Activated B cell treated with CpG ODN at 0.5 μM for 24 hours (primary cell): Measurements from ENCODE around the gene METTL4. TPM values are rescaled to one million over a fixed set of nuclear protein-coding genes. Genes with fewer than 3 reads are reported as not detected.
"Not testable (repeated sequence)": the region's sequence is repeated elsewhere in the genome, so short reads cannot be mapped to it uniquely, and the experiment has no call there.

ENCODE experiments used
- ATAC-seq: fragments of 200-7000 bp; cut with Tn5 transposase; one replicate; pipeline ENCODE4 v1.10.0; 2021; ENCODE audit warnings: low read depth, mild to moderate bottlenecking, moderate library complexity
- CTCF ChIA-PET: fragments of 350-600 bp; sonication (Branson Sonifier 250); formaldehyde crosslinking; loops from one replicate; lab custom pipeline; 2021; ENCODE audit warnings: antibody characterized with exemption; lab: Charles Lee
- POLR2A ChIA-PET: fragments of 350-600 bp; sonication (Branson Sonifier 250); formaldehyde crosslinking; loops from one replicate; lab custom pipeline; 2021; ENCODE audit warnings: antibody characterized with exemption; lab: Charles Lee
- DNase-seq: peaks from one replicate; pipeline ENCODE4 v3.0.0; 2022
- H3K27ac Mint-ChIP-seq: one replicate; pipeline ENCODE4 v1.8.0; 2020; ENCODE audit warnings: mixed read lengths
- H3K27me3 Mint-ChIP-seq: one replicate; pipeline ENCODE4 v1.8.0; 2021; ENCODE audit warnings: mixed read lengths
- H3K36me3 Mint-ChIP-seq: one replicate; pipeline ENCODE4 v1.8.0; 2021; ENCODE audit warnings: low read depth, mixed read lengths
- H3K4me1 Mint-ChIP-seq: one replicate; pipeline ENCODE4 v1.8.0; 2021; ENCODE audit warnings: mixed read lengths
- H3K4me3 Mint-ChIP-seq: one replicate; pipeline ENCODE4 v1.8.0; 2020; ENCODE audit warnings: mild to moderate bottlenecking, mixed read lengths
- H3K9me3 Mint-ChIP-seq: one replicate; pipeline ENCODE4 v1.8.0; 2020; ENCODE audit warnings: mixed read lengths
- CTCF ChIP-seq: fragments of 200-600 bp; IDR thresholded peaks from one replicate; pipeline ENCODE4 v1.8.0; 2022; ENCODE audit warnings: antibody characterized with exemption, mild to moderate bottlenecking
- intact Hi-C: fragments of 100-400 bp; cut with micrococcal nuclease; formaldehyde crosslinking; loops from one replicate; pipeline ENCODE4 v1.15.1; 2024
- total RNA-seq: library from RNA; stranded (reverse); gene quantifications from 2 replicates; pipeline ENCODE4 v1.2.3, GENCODE V29; 2022

Gene METTL4
- total RNA-seq, 1 donor from 2014 or later, result 17.4 TPM

GRCh38 chr18:2534906-2535305, 36.4 kb downstream of the METTL4 start:
- CTCF ChIA-PET, result no interaction called here
- Mint-ChIP-seq H3K4me1 (peaks cover 37% of the 10 kb centered on the region), H3K27ac (peak overlapping the region; percentile 62), H3K9me3 (peaks cover 2% of the 10 kb centered on the region), H3K27me3 (no peaks in the 10 kb centered on the region), H3K36me3 (peaks cover 36% of the 10 kb centered on the region), H3K4me3 (peak overlapping the region; percentile 25)
- POLR2A ChIA-PET, result no interaction called here
- ATAC-seq, result peak; percentile 45
- TF ChIP-seq CTCF, result no peak
- intact Hi-C loops, result no loop called here
- DNase-seq, result no peak

- DNase-seq, result no peak
- ChIA-PET POLR2A (no interaction called here), CTCF (no interaction called here)
- ATAC-seq, result no peak
- intact Hi-C loops, result no loop called here
- no peaks in the 10 kb centered on the region for H3K27me3 Mint-ChIP-seq
- no peak overlapping the region for H3K4me3 Mint-ChIP-seq
- H3K36me3 Mint-ChIP-seq, result peaks cover 27% of the 10 kb centered on the region
- H3K4me1 Mint-ChIP-seq, result peaks cover 37% of the 10 kb centered on the region
- no peak for TF ChIP-seq CTCF
- H3K9me3 Mint-ChIP-seq, result peaks cover 2% of the 10 kb centered on the region
- no peak overlapping the region for H3K27ac Mint-ChIP-seq
These were observed 38.5 kb downstream of the METTL4 start for GRCh38 chr18:2532797-2533196.

- Mint-ChIP-seq H3K4me3 (no peak overlapping the region), H3K27ac (no peak overlapping the region), H3K27me3 (no peaks in the 10 kb centered on the region), H3K9me3 (peaks cover 2% of the 10 kb centered on the region), H3K36me3 (peaks cover 22% of the 10 kb centered on the region), H3K4me1 (peaks cover 36% of the 10 kb centered on the region)
- CTCF ChIA-PET, result no interaction called here
- POLR2A ChIA-PET, result no interaction called here
- DNase-seq, result no peak
- intact Hi-C loops, result no loop called here
- no peak for ATAC-seq
- no peak for TF ChIP-seq CTCF
These were observed 39.6 kb downstream of the METTL4 start for GRCh38 chr18:2531751-2532150.

- no peak overlapping the region for H3K4me3 Mint-ChIP-seq
- peaks cover 2% of the 10 kb centered on the region for H3K9me3 Mint-ChIP-seq
- no peaks in the 10 kb centered on the region for H3K27me3 Mint-ChIP-seq
- ChIA-PET CTCF (no interaction called here), POLR2A (no interaction called here)
- H3K36me3 Mint-ChIP-seq, result peaks cover 16% of the 10 kb centered on the region
- ATAC-seq (no peak), DNase-seq (no peak)
- no peak overlapping the region for H3K27ac Mint-ChIP-seq
- H3K4me1 Mint-ChIP-seq, result peaks cover 12% of the 10 kb centered on the region
- intact Hi-C loops, result no loop called here
- no peak for TF ChIP-seq CTCF
These were observed 42.2 kb downstream of the METTL4 start for GRCh38 chr18:2529154-2529553.

GRCh38 chr18:2526329-2526728, 45.0 kb downstream of the METTL4 start:
- DNase-seq (no peak), ATAC-seq (no peak)
- Mint-ChIP-seq H3K9me3 (peaks cover 2% of the 10 kb centered on the region), H3K27me3 (no peaks in the 10 kb centered on the region), H3K4me3 (no peak overlapping the region), H3K4me1 (peaks cover 5% of the 10 kb centered on the region), H3K27ac (no peak overlapping the region), H3K36me3 (peaks cover 4% of the 10 kb centered on the region)
- intact Hi-C loops, result no loop called here
- no peak for TF ChIP-seq CTCF
- POLR2A ChIA-PET, result no interaction called here
- CTCF ChIA-PET, result no interaction called here

- H3K9me3 Mint-ChIP-seq, POLR2A ChIA-PET, H3K4me3 Mint-ChIP-seq, ATAC-seq, H3K36me3 Mint-ChIP-seq, H3K27me3 Mint-ChIP-seq, intact Hi-C loops, DNase-seq, CTCF ChIA-PET, H3K27ac Mint-ChIP-seq, H3K4me1 Mint-ChIP-seq: not testable (repeated sequence)
These were observed 46.5 kb downstream of the METTL4 start for GRCh38 chr18:2524794-2525198.
